Measurements from ENCODE around the gene ELOB.

- TF ChIP-seq CTCF (IDR thresholded peaks at IDR 0.05) (no peak), POLR2A (IDR thresholded peaks at IDR 0.05) (no peak)
Measured at GRCh38 chr16:2724088-2724676, 52.9 kb downstream of the ELOB start.

All from testis (tissue), 2 donors.